Loucy (cell line): ENCODE results near the gene ALDH1L1.

Source experiments
- H2AFZ ChIP-seq: fragments of 200-600 bp; sonication (generic); 2 replicates; pipeline ENCODE4 v1.6.0; 2016; ENCODE audit warnings: antibody characterized with exemption, mild to moderate bottlenecking, low read length, moderate library complexity
- H3F3A ChIP-seq: fragments of 200-600 bp; 2 replicates; pipeline ENCODE4 v1.6.0; 2016; ENCODE audit warnings: antibody characterized with exemption, low read depth, mild to moderate bottlenecking
- H3K27me3 ChIP-seq: fragments of 200-600 bp; sonication (generic); 2 replicates; pipeline ENCODE4 v1.6.1; 2014; ENCODE audit warnings: low read length, mild to moderate bottlenecking; ENCODE audit not compliant: insufficient read depth, poor library complexity, severe bottlenecking
- H3K36me3 ChIP-seq: fragments of 200-600 bp; sonication (generic); 2 replicates; pipeline ENCODE4 v1.6.1; 2016; ENCODE audit warnings: low read length; ENCODE audit not compliant: insufficient read depth
- H3K4me1 ChIP-seq: fragments of 200-600 bp; sonication (generic); 2 replicates; pipeline ENCODE4 v1.5.1; 2014; ENCODE audit warnings: low read length, mild to moderate bottlenecking; ENCODE audit not compliant: insufficient read depth, poor library complexity, severe bottlenecking
- H3K4me2 ChIP-seq: fragments of 200-600 bp; sonication (generic); 2 replicates; pipeline ENCODE4 v1.6.0; 2014; ENCODE audit warnings: antibody characterized with exemption, low read length, low read depth, mild to moderate bottlenecking; ENCODE audit not compliant: poor library complexity, severe bottlenecking
- H3K4me3 ChIP-seq: fragments of 200-600 bp; sonication (generic); 2 replicates; pipeline ENCODE4 v1.5.1; 2014; ENCODE audit warnings: low read length, mild to moderate bottlenecking, mixed read lengths; ENCODE audit not compliant: poor library complexity, severe bottlenecking
- H3K79me2 ChIP-seq: fragments of 200-600 bp; sonication (generic); 2 replicates; pipeline ENCODE4 v1.6.1; 2014; ENCODE audit warnings: low read length; ENCODE audit not compliant: insufficient read depth
- H3K9ac ChIP-seq: fragments of 200-600 bp; sonication (generic); 2 replicates; pipeline ENCODE4 v1.6.0; 2014; ENCODE audit warnings: mild to moderate bottlenecking, low read depth, low read length, moderate library complexity; ENCODE audit not compliant: poor library complexity, severe bottlenecking
- H3K9me2 ChIP-seq: fragments of 200-600 bp; sonication (generic); replicated peaks from 2 replicates; pipeline ENCODE4 v1.6.1; 2016; ENCODE audit warnings: low read depth, low read length, mixed read lengths
- H3K9me3 ChIP-seq: fragments of 200-600 bp; sonication (generic); 2 replicates; pipeline ENCODE4 v1.6.1; 2014; ENCODE audit warnings: mild to moderate bottlenecking, antibody characterized with exemption, low read length, low read depth; ENCODE audit not compliant: insufficient read depth
- H4K20me1 ChIP-seq: fragments of 200-600 bp; sonication (generic); 2 replicates; pipeline ENCODE4 v1.6.0; 2014; ENCODE audit warnings: antibody characterized with exemption, low read length, mild to moderate bottlenecking; ENCODE audit not compliant: insufficient read depth, poor library complexity, severe bottlenecking
- CTCF ChIP-seq: fragments of 200-600 bp; sonication (generic); conservative IDR thresholded peaks from 2 replicates; pipeline ENCODE4 v1.5.1; 2014; ENCODE audit warnings: mild to moderate bottlenecking, antibody characterized with exemption, low read length
- EZH2phosphoT487 ChIP-seq: fragments of 200-600 bp; IDR thresholded peaks from 2 replicates; pipeline ENCODE4 v1.6.1; 2018; ENCODE audit warnings: antibody characterized with exemption, mild to moderate bottlenecking, moderate library complexity, borderline replicate concordance

Gene ALDH1L1

DNA sequence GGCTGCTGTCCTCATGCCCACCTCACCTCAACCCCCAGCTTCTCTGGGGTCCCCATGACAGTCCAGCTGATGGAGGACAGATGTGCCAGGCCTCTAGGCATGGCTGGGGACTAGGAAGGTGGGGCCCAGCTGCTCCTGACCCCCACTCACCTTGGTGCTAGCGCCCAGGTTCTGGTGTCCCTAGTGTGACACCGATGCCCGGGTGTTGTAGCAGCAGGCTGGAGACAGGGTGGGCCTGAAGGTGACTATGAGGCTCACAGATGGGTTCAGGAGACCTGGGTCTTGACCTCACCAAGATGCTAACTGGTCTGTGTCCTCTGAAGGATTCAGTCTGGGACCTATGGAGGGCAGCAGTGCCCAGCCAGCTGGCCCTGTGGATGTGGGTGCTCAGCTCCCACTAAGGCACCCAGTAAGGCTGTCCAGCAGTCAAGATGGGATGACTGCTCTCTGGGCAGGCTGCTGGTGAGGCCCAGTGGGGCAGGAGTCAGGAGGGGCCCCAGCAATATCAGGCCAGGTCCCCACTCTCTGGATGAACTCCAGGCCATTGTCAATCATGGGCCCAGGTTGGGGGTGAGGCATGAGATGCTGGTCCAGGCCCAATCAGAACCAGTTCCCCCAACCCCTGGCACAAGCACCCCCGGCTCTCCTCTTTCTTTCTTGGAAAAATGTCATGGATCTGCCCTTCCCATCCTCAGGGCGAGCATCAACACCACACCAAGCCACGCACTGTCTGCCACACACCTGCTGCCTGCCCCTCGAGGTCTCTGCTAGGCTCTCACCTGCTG lies 33.0 kb downstream of the ALDH1L1 start:
- no peaks in the 10 kb centered on the region for H3K79me2 ChIP-seq
- no peaks in the 10 kb centered on the region for H4K20me1 ChIP-seq
- H3K27me3 ChIP-seq = no peaks in the 10 kb centered on the region
- TF ChIP-seq EZH2phosphoT487 (no peak), CTCF (no peak)
- no peak overlapping the region for H2AFZ ChIP-seq
- H3K4me2 ChIP-seq = no peak overlapping the region
- H3K9ac ChIP-seq = no peak overlapping the region
- H3K36me3 ChIP-seq = no peaks in the 10 kb centered on the region
- H3K9me3 ChIP-seq = no peaks in the 10 kb centered on the region
- H3F3A ChIP-seq = no peaks in the 10 kb centered on the region
- H3K4me1 ChIP-seq = no peaks in the 10 kb centered on the region
- no peaks in the 10 kb centered on the region for H3K9me2 ChIP-seq
- H3K4me3 ChIP-seq = no peak overlapping the region

DNA sequence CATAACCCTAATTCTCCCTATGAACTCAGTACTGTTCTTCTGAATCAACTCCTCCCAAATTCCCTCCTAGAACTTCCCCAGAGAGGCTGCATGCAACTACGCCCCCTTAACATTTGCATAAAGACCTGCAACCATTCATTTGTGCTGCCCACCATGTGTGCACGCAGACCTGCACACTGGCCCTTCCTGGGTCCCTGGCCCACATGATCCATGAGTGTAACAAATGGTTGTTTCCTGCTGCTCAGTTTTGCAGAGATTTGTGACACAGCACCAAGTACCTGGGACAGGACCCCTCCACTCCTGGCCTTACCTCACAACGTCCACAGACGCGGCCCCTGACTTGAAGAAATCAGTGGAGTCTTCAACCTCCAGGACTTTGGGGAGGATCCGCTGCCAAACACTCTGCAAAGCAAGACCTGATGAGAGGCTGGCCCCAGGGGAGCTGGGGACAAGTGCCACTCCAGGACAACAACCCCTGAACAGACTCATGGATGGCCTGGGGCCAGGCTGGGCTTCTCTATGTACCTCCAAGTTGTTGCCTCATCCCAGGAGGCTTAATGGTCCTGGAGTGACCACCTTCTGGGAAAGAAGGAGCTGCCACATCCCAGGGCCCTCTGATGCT lies 33.8 kb downstream of the ALDH1L1 start:
- no peak overlapping the region for H3K4me2 ChIP-seq
- no peak overlapping the region for H3K9ac ChIP-seq
- H3K27me3 ChIP-seq = no peaks in the 10 kb centered on the region
- no peaks in the 10 kb centered on the region for H4K20me1 ChIP-seq
- no peaks in the 10 kb centered on the region for H3K79me2 ChIP-seq
- H2AFZ ChIP-seq = no peak overlapping the region
- no peaks in the 10 kb centered on the region for H3K9me3 ChIP-seq
- no peak overlapping the region for H3K4me3 ChIP-seq
- no peaks in the 10 kb centered on the region for H3F3A ChIP-seq
- no peaks in the 10 kb centered on the region for H3K4me1 ChIP-seq
- no peak for TF ChIP-seq CTCF
- TF ChIP-seq EZH2phosphoT487 = no peak
- H3K36me3 ChIP-seq = no peaks in the 10 kb centered on the region
- no peaks in the 10 kb centered on the region for H3K9me2 ChIP-seq

DNA sequence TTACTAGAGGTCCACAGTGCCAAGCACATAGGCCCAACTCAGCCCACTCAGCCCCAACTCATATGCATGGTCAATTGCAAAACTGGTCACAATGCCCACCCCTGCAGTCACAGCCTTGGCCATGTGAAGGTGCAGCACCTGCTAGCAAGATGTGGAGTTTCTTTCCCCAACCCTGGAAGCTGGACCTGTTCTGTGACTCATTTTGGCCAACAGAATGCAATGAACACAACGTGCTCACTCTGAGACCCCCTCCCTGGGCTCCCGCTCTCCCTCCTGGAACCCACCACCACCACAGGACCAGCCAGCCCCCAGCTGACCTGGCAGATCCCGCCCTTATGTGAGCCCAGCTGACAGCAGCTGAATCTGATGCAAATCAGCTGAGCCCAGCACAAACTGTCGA lies 34.4 kb downstream of the ALDH1L1 start:
- H3K4me3 ChIP-seq = no peak overlapping the region
- no peaks in the 10 kb centered on the region for H3K9me2 ChIP-seq
- no peaks in the 10 kb centered on the region for H3K4me1 ChIP-seq
- peaks cover 5% of the 10 kb centered on the region for H3K27me3 ChIP-seq
- no peak overlapping the region for H3K9ac ChIP-seq
- no peaks in the 10 kb centered on the region for H3K36me3 ChIP-seq
- no peak overlapping the region for H2AFZ ChIP-seq
- H3K4me2 ChIP-seq = no peak overlapping the region
- TF ChIP-seq CTCF (no peak), EZH2phosphoT487 (no peak)
- no peaks in the 10 kb centered on the region for H3K9me3 ChIP-seq
- no peaks in the 10 kb centered on the region for H4K20me1 ChIP-seq
- no peaks in the 10 kb centered on the region for H3F3A ChIP-seq
- no peaks in the 10 kb centered on the region for H3K79me2 ChIP-seq
